Lower lobe of right lung (tissue), 2 donors: Measurements from ENCODE around the gene INTS11. TPM values are rescaled to one million over a fixed set of nuclear protein-coding genes. Genes with fewer than 3 reads are reported as not detected.

Source experiments
- ATAC-seq, 2 donors: fragments of 200-7000 bp; cut with Tn5 transposase; one replicate each; pipeline ENCODE4 v1.9.1; 2020 to 2022; ENCODE audit warnings: mild to moderate bottlenecking in 2 of 2, moderate library complexity in 2 of 2
- DNase-seq: peaks from one replicate; pipeline ENCODE4 v3.0.0-alpha.2; 2020
- H3K27ac ChIP-seq: fragments of 200-600 bp; one replicate; pipeline ENCODE4 v1.8.0; 2022
- H3K27me3 ChIP-seq: fragments of 200-600 bp; one replicate; pipeline ENCODE4 v1.8.0; 2022; ENCODE audit warnings: low read depth
- H3K36me3 ChIP-seq: fragments of 200-600 bp; one replicate; pipeline ENCODE4 v1.8.0; 2022; ENCODE audit warnings: mild to moderate bottlenecking
- H3K4me1 ChIP-seq: fragments of 200-600 bp; one replicate; pipeline ENCODE4 v1.8.0; 2022
- H3K4me3 ChIP-seq: fragments of 200-600 bp; one replicate; pipeline ENCODE4 v1.8.0; 2022; ENCODE audit warnings: mild to moderate bottlenecking
- H3K9me3 ChIP-seq: fragments of 200-600 bp; one replicate; pipeline ENCODE4 v1.8.0; 2022
- CTCF ChIP-seq: fragments of 200-600 bp; IDR thresholded peaks from one replicate; pipeline ENCODE4 v1.8.0; 2022; ENCODE audit warnings: antibody characterized with exemption, mild to moderate bottlenecking
- intact Hi-C: fragments of 100-400 bp; cut with DNase I; formaldehyde crosslinking; loops from one replicate; pipeline ENCODE4 v1.11.0; 2022
- total RNA-seq: library from RNA; stranded (reverse); fragmentation: NEBNext Ultra II Directional; extraction: Animal tissue kit (Norgen Biotek cat#: 25700); gene quantifications from one replicate; pipeline ENCODE4 v1.2.1, GENCODE V29; 2021
- donor health status: DM: no; HTN: yes; CAD: no; lungs with severe emphysema.

INTS11 gene
- total RNA-seq, 1 donor from 2014 or later = 88.9 TPM

GRCh38 chr1:1355416-1355815 is 31.0 kb upstream of the INTS11 start:
- no peaks in the 10 kb centered on the region for H3K9me3 ChIP-seq
- peaks cover 53% of the 10 kb centered on the region for H3K4me1 ChIP-seq
- H3K27me3 ChIP-seq = peaks cover 59% of the 10 kb centered on the region
- peak overlapping the region; percentile 39 for H3K4me3 ChIP-seq
- DNase-seq (no peak), ATAC-seq (peak; percentile 11 to 32)
- no peak overlapping the region for H3K27ac ChIP-seq
- intact Hi-C loops = no loop called here
- TF ChIP-seq CTCF = no peak
- peaks cover 8% of the 10 kb centered on the region for H3K36me3 ChIP-seq

- peaks cover 46% of the 10 kb centered on the region for H3K4me1 ChIP-seq
- intact Hi-C loops = no loop called here
- ATAC-seq (no peak), DNase-seq (no peak)
- peak overlapping the region; percentile 39 for H3K4me3 ChIP-seq
- no peak for TF ChIP-seq CTCF
- H3K27me3 ChIP-seq = peaks cover 59% of the 10 kb centered on the region
- no peaks in the 10 kb centered on the region for H3K9me3 ChIP-seq
- no peak overlapping the region for H3K27ac ChIP-seq
- peaks cover 8% of the 10 kb centered on the region for H3K36me3 ChIP-seq
These were observed 30.1 kb upstream of the INTS11 start for GRCh38 chr1:1354271-1355247.

GRCh38 chr1:1353389-1354151 is 29.1 kb upstream of the INTS11 start:
- no peak for ATAC-seq
- no peak for DNase-seq
- Histone ChIP-seq H3K4me1 (peaks cover 36% of the 10 kb centered on the region), H3K4me3 (no peak overlapping the region), H3K36me3 (peaks cover 8% of the 10 kb centered on the region), H3K27ac (no peak overlapping the region), H3K9me3 (no peaks in the 10 kb centered on the region), H3K27me3 (peaks cover 50% of the 10 kb centered on the region)
- intact Hi-C loops = no loop called here
- TF ChIP-seq CTCF = no peak

GRCh38 chr1:1352786-1353388 is 28.4 kb upstream of the INTS11 start:
- Histone ChIP-seq H3K4me3 (no peak overlapping the region), H3K27me3 (peaks cover 43% of the 10 kb centered on the region), H3K36me3 (peaks cover 8% of the 10 kb centered on the region), H3K4me1 (peaks cover 39% of the 10 kb centered on the region), H3K27ac (no peak overlapping the region), H3K9me3 (no peaks in the 10 kb centered on the region)
- intact Hi-C loops = no loop called here
- TF ChIP-seq CTCF = no peak
- DNase-seq (no peak), ATAC-seq (no peak)
